ENCODE data around the gene NTM. TPM values are rescaled to one million over a fixed set of nuclear protein-coding genes. Genes with fewer than 3 reads are reported as not detected.

The NTM gene
- total RNA-seq, 1 experiment from 2014 or later, result 16.4 TPM

GRCh38 chr11:132035228-132035627 lies 664.8 kb downstream of the NTM start:
- H3K36me3 Mint-ChIP-seq, result peaks cover 11% of the 10 kb centered on the region
- CTCF ChIA-PET, result no interaction called here
- H3K9me3 Mint-ChIP-seq, result peaks cover 24% of the 10 kb centered on the region
- H3K4me3 Mint-ChIP-seq, result no peak overlapping the region
- no peaks in the 10 kb centered on the region; the same call in 1 of the 2 replicates for H3K27me3 Mint-ChIP-seq (ENCODE audit: low read depth)
- POLR2A ChIA-PET, result no interaction called here
- ATAC-seq, result no peak
- peaks cover 35% of the 10 kb centered on the region for H3K4me1 Mint-ChIP-seq
- no peak for DNase-seq (ENCODE audit: low spot score)
- TF ChIP-seq NR1H2 (CRISPR knock-in tag; IDR thresholded peaks at IDR 0.05) (no peak), ETV6 (CRISPR knock-in tag; IDR thresholded peaks at IDR 0.05) (no peak), ZNF138 (CRISPR knock-in tag; conservative IDR thresholded peaks at IDR 0.05) (no peak), ZMAT4 (CRISPR knock-in tag; IDR thresholded peaks at IDR 0.05) (no peak), ATF3 (CRISPR knock-in tag; conservative IDR thresholded peaks at IDR 0.05) (no peak), RORB (CRISPR knock-in tag; IDR thresholded peaks at IDR 0.05) (no peak), FOXK1 (CRISPR knock-in tag; IDR thresholded peaks at IDR 0.05) (no peak), E2F4 (CRISPR knock-in tag; IDR thresholded peaks at IDR 0.05; ENCODE audit: borderline replicate concordance, low read depth) (no peak), NR2C2 (CRISPR knock-in tag; IDR thresholded peaks at IDR 0.05) (no peak), IRF2 (CRISPR knock-in tag; IDR thresholded peaks at IDR 0.05; ENCODE audit: borderline replicate concordance, low read depth) (no peak), EMX1 (CRISPR knock-in tag; IDR thresholded peaks at IDR 0.05) (no peak), KAT7 (CRISPR knock-in tag; IDR thresholded peaks at IDR 0.05; ENCODE audit: borderline replicate concordance) (no peak), CREM (CRISPR knock-in tag; IDR thresholded peaks at IDR 0.05) (no peak), HMGA2 (CRISPR knock-in tag; IDR thresholded peaks at IDR 0.05) (no peak), ZNF232 (CRISPR knock-in tag; IDR thresholded peaks at IDR 0.05) (no peak), ELF4 (CRISPR knock-in tag; IDR thresholded peaks at IDR 0.05; ENCODE audit: low read depth) (no peak)
- no peak overlapping the region for H3K27ac Mint-ChIP-seq

- Mint-ChIP-seq H3K36me3 (peaks cover 11% of the 10 kb centered on the region), H3K27me3 (ENCODE audit: low read depth) (no peaks in the 10 kb centered on the region; the same call in 1 of the 2 replicates), H3K4me3 (no peak overlapping the region), H3K4me1 (peaks cover 35% of the 10 kb centered on the region), H3K9me3 (peaks cover 24% of the 10 kb centered on the region), H3K27ac (no peak overlapping the region)
- DNase-seq (ENCODE audit: low spot score), result no peak
- POLR2A ChIA-PET, result no interaction called here
- ATAC-seq, result no peak
- no peak for TF ChIP-seq PRDM15 (CRISPR knock-in tag; IDR thresholded peaks at IDR 0.05)
- no peak for TF ChIP-seq PRRX2 (CRISPR knock-in tag; IDR thresholded peaks at IDR 0.05)
- no peak for TF ChIP-seq USF1 (CRISPR knock-in tag; IDR thresholded peaks at IDR 0.05)
- CTCF ChIA-PET, result interaction anchor here (1.3 to 1.4 kb wide), 2 partner anchors 14 to 65 kb away, joined by 4 to 6 read pairs; no protein-coding TSS in a partner anchor
Observed at GRCh38 chr11:132035766-132036165, 665.4 kb downstream of the NTM start.
